SK-N-SH (cell line): ENCODE results near the gene RBMS1.

ENCODE experiments used
- EZH2phosphoT487 ChIP-seq: fragments of 200-600 bp; sonication (generic); IDR thresholded peaks from 2 replicates; pipeline ENCODE4 v1.6.1; 2017; ENCODE audit warnings: low read depth, mixed run types, mild to moderate bottlenecking, antibody characterized with exemption, moderate library complexity, borderline replicate concordance
- GATA2 ChIP-seq: sonication (generic); formaldehyde crosslinking; IDR thresholded peaks from 2 replicates; pipeline ENCODE4 v1.5.0; 2020; ENCODE audit warnings: mild to moderate bottlenecking, missing genetic modification reagents
- MAX ChIP-seq: IDR thresholded peaks from 2 replicates; pipeline ENCODE4 v1.4.0; 2012; ENCODE audit warnings: low read depth
- NFIC ChIP-seq: IDR thresholded peaks from 2 replicates; pipeline ENCODE4 v1.4.0; 2012; ENCODE audit warnings: borderline replicate concordance
- POLR2AphosphoS5 ChIP-seq: IDR thresholded peaks from 2 replicates; pipeline ENCODE4 v1.6.1; 2012; ENCODE audit warnings: low read depth, low read length
- RAD21 ChIP-seq: IDR thresholded peaks from 2 replicates; pipeline ENCODE4 v1.6.1; 2012; ENCODE audit warnings: mild to moderate bottlenecking, low read length
- REST ChIP-seq: IDR thresholded peaks from 2 replicates; pipeline ENCODE4 v1.6.1; 2012; ENCODE audit warnings: mild to moderate bottlenecking, low read depth, low read length, moderate library complexity
- RFX5 ChIP-seq: IDR thresholded peaks from 2 replicates; pipeline ENCODE4 v1.6.1; 2012; ENCODE audit warnings: mild to moderate bottlenecking, improper control_type of control experiment, low read length
- SIN3A ChIP-seq: IDR thresholded peaks from 2 replicates; pipeline ENCODE4 v1.6.1; 2012; ENCODE audit warnings: low read depth, mild to moderate bottlenecking, low read length, moderate library complexity, borderline replicate concordance
- TAF1 ChIP-seq: IDR thresholded peaks from 2 replicates; pipeline ENCODE4 v1.6.1; 2012; ENCODE audit warnings: low read depth, mild to moderate bottlenecking, low read length, moderate library complexity, borderline replicate concordance
- USF1 ChIP-seq: IDR thresholded peaks from 2 replicates; pipeline ENCODE4 v1.4.0; 2012; ENCODE audit warnings: low read depth, borderline replicate concordance
- YY1 ChIP-seq: IDR thresholded peaks from 2 replicates; pipeline ENCODE4 v1.4.0; 2012; ENCODE audit warnings: low read depth, mild to moderate bottlenecking
- TF ChIP-seq, protein P1 (sequence below): fragments of 200-600 bp; sonication (generic); IDR thresholded peaks from 2 replicates; pipeline ENCODE4 v1.6.1; 2017; ENCODE audit warnings: antibody characterized with exemption, mild to moderate bottlenecking, moderate library complexity
- TF ChIP-seq, protein P2 (sequence below): IDR thresholded peaks from 2 replicates; pipeline ENCODE4; 2012

DNA sequence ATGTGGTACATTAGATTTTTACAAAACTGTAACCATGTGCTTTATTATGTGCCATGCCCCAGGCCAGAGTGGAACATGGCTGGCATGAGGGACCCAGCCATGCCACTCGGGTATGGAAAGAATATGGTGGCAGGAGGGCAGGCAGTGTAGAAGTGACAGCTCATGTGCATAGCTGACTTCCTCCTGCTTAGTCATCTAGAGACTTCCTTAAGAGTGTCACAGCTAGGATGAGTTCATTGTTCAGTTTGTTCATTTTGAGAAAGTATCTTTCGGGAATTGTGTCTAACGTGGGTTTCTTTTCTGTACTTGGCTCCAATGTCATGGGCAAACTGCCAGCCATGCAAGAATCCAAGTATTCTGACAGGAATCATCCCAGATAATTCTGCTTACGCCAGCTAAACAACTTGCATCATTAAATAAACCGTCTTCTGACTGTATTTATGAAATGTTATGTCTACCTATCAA, 199.2 kb downstream of the RBMS1 start:
- TF ChIP-seq REST (no peak), POLR2AphosphoS5 (no peak), GATA2 (CRISPR knock-in tag) (no peak), YY1 (no peak), USF1 (no peak), MAX (peak; percentile 36; the same call in 1 of the 2 replicates), RAD21 (no peak), SIN3A (0 out of 2 replicates have a peak, but pooled peaks have one; percentile 25), RFX5 (no peak), TAF1 (no peak), NFIC (peak; percentile 76; the same call in 1 of the 2 replicates), EZH2phosphoT487 (no peak)
- TF ChIP-seq, protein P1, sequence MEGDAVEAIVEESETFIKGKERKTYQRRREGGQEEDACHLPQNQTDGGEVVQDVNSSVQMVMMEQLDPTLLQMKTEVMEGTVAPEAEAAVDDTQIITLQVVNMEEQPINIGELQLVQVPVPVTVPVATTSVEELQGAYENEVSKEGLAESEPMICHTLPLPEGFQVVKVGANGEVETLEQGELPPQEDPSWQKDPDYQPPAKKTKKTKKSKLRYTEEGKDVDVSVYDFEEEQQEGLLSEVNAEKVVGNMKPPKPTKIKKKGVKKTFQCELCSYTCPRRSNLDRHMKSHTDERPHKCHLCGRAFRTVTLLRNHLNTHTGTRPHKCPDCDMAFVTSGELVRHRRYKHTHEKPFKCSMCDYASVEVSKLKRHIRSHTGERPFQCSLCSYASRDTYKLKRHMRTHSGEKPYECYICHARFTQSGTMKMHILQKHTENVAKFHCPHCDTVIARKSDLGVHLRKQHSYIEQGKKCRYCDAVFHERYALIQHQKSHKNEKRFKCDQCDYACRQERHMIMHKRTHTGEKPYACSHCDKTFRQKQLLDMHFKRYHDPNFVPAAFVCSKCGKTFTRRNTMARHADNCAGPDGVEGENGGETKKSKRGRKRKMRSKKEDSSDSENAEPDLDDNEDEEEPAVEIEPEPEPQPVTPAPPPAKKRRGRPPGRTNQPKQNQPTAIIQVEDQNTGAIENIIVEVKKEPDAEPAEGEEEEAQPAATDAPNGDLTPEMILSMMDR, result no peak
- TF ChIP-seq, protein P2, sequence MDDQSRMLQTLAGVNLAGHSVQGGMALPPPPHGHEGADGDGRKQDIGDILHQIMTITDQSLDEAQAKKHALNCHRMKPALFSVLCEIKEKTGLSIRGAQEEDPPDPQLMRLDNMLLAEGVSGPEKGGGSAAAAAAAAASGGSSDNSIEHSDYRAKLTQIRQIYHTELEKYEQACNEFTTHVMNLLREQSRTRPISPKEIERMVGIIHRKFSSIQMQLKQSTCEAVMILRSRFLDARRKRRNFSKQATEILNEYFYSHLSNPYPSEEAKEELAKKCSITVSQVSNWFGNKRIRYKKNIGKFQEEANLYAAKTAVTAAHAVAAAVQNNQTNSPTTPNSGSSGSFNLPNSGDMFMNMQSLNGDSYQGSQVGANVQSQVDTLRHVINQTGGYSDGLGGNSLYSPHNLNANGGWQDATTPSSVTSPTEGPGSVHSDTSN, result 0 out of 2 replicates have a peak, but pooled peaks have one; percentile 25
